Thyroid gland (tissue), 4 donors: Measurements from ENCODE around the gene TENM3.

Experiments
- CTCF ChIP-seq, 6 experiments: fragments of 200-600 bp in 3 of 6; fragments of 450-650 bp in 3 of 6; sonication (generic) in 3 of 6; IDR thresholded peaks; one replicate each; pipeline ENCODE4 v1.5.1; 2016 to 2019; ENCODE audit warnings: antibody characterized with exemption in 6 of 6, mild to moderate bottlenecking in 2 of 6, inconsistent platforms in 1 of 6, moderate library complexity in 1 of 6
- POLR2A ChIP-seq, 2 donors: fragments of 450-650 bp; IDR thresholded peaks; one replicate each; pipeline ENCODE4 v1.6.1; 2017; ENCODE audit warnings: antibody characterized with exemption in 2 of 2, mild to moderate bottlenecking in 2 of 2, moderate library complexity in 1 of 2

- TF ChIP-seq CTCF (IDR thresholded peaks at IDR 0.05) (no peak), POLR2A (IDR thresholded peaks at IDR 0.05) (no peak)
These were observed 415 bp upstream of the TENM3 start for GRCh38 chr4:182242787-182243186.
